GM21723 (cell line): Measurements from ENCODE around the gene ZRANB3.
"Not testable (repeated sequence)": the region's sequence is repeated elsewhere in the genome, so short reads cannot be mapped to it uniquely, and the experiment has no call there.

Experiments used
- ATAC-seq: cut with Tn5 transposase; IDR thresholded peaks from one replicate; pipeline ENCODE4 v1.9.1; 2021; ENCODE audit warnings: mild to moderate bottlenecking, moderate library complexity; ENCODE audit not compliant: unreplicated experiment

ZRANB3 gene

DNA sequence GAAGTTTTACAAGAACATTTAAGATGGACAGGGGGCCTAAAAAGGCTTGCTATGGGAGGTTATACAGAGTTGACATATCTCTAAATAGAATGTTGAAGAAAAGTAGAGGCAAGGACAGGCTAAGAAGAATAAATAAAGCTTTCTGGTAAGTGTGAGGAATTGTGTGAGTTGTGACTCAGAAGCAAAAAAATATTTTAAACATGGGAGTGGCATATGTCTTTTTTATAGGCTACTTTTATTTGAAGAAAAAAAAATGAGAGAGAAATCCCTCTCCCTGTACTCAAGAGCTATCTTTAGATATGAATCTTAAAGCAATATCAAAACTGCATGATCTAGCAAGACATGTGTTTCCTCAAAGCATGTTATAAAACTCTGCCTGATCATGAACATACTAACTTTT is 437.8 kb downstream of the ZRANB3 start:
- no peak for ATAC-seq

DNA sequence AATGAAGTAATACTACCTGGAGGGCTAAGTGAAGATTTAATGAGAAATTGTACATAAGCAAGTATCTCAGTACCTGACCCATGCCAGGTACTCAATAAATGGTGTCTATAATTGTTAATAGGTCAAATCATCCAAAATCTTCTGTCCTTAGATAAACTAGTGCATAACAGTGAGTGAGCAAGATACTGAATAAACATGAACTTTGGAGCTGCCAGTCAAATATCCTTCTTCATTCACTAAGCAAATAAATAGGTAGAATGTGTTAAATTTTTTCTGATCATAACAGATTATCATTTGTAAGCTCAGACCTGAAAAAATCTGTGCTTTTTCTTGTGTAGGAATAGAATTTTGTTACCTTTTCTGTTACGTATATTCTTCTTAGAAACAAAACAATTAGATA is 439.3 kb downstream of the ZRANB3 start:
- no peak for ATAC-seq

DNA sequence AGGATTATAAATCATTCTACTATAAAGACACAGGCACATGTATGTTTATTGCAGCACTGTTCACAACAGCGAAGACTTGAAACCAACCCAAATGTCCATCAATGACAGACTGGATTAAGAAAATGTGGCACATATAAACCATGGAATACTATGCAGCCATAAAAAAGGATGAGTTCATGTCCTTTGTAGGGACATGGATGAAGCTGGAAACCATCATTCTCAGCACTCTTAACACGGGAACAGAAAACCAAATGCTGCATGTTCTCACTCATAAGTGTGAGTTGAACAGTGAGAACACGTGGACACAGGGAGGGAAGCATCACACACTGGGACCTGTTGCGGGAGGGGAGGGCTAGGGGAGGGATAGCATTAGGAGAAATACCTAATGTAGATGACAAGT is 441.4 kb downstream of the ZRANB3 start:
- not testable (repeated sequence) for ATAC-seq
